ENCODE results near the gene SYT5.
"Not testable (repeated sequence)": the region's sequence is repeated elsewhere in the genome, so short reads cannot be mapped to it uniquely, and the experiment has no call there.

SYT5 gene

GRCh38 chr19:55208880-55209692, 29.0 kb upstream of the SYT5 start, which contains the start of gene PTPRH:
Gene PTPRH (minus strand): TSS chr19:55209501. CDS start chr19:55209433, 68 bp downstream.
- no peak for DNase-seq (ENCODE audit: low read depth in 4 of 4, low spot score in 1 of 4)

GRCh38 chr19:55206664-55207500, 26.8 kb upstream of the SYT5 start:
- DNase-seq (ENCODE audit: low read depth in 4 of 4, low spot score in 1 of 4) = peak in 3 of 4 experiments; percentile 12 to 44 (median 34)

GRCh38 chr19:55202199-55202598, 22.1 kb upstream of the SYT5 start:
- DNase-seq (ENCODE audit: low read depth in 4 of 4, low spot score in 1 of 4) = not testable (repeated sequence)

GRCh38 chr19:55199620-55200204, 19.6 kb upstream of the SYT5 start:
- DNase-seq (ENCODE audit: low read depth in 4 of 4, low spot score in 1 of 4) = no peak

- DNase-seq (ENCODE audit: low read depth in 4 of 4, low spot score in 1 of 4) = no peak
Observed at GRCh38 chr19:55198651-55199050, 18.6 kb upstream of the SYT5 start.

- DNase-seq (ENCODE audit: low read depth in 4 of 4, low spot score in 1 of 4) = no peak
Observed at GRCh38 chr19:55197528-55197927, 17.4 kb upstream of the SYT5 start.

- no peak for DNase-seq (ENCODE audit: low read depth in 4 of 4, low spot score in 1 of 4)
Observed at GRCh38 chr19:55196803-55197202, 16.7 kb upstream of the SYT5 start.

GRCh38 chr19:55193481-55193880, 13.4 kb upstream of the SYT5 start:
- DNase-seq (ENCODE audit: low read depth in 4 of 4, low spot score in 1 of 4) = no peak

GRCh38 chr19:55189403-55189835, 9.3 kb upstream of the SYT5 start:
- DNase-seq (ENCODE audit: low read depth in 4 of 4, low spot score in 1 of 4) = no peak

- DNase-seq (ENCODE audit: low read depth in 4 of 4, low spot score in 1 of 4) = no peak
Observed at GRCh38 chr19:55188625-55189024, 8.5 kb upstream of the SYT5 start.

- DNase-seq (ENCODE audit: low read depth in 4 of 4, low spot score in 1 of 4) = no peak
Observed at GRCh38 chr19:55186080-55186479, 6.0 kb upstream of the SYT5 start.

GRCh38 chr19:55181740-55182139, 1.7 kb upstream of the SYT5 start:
- DNase-seq (ENCODE audit: low read depth in 4 of 4, low spot score in 1 of 4) = no peak

GRCh38 chr19:55178781-55179599, 1.1 kb downstream of the SYT5 start:
- DNase-seq (ENCODE audit: low read depth in 4 of 4, low spot score in 1 of 4) = peak; percentile 61 to 80 (median 76)

GRCh38 chr19:55176076-55176475, 4.0 kb downstream of the SYT5 start:
- no peak for DNase-seq (ENCODE audit: low read depth in 4 of 4, low spot score in 1 of 4)

GRCh38 chr19:55175117-55175867, 4.8 kb downstream of the SYT5 start:
- DNase-seq (ENCODE audit: low read depth in 4 of 4, low spot score in 1 of 4) = no peak

GRCh38 chr19:55174425-55175116, 5.5 kb downstream of the SYT5 start:
- no peak for DNase-seq (ENCODE audit: low read depth in 4 of 4, low spot score in 1 of 4)

- no peak for DNase-seq (ENCODE audit: low read depth in 4 of 4, low spot score in 1 of 4)
Observed at GRCh38 chr19:55173714-55174409, 6.2 kb downstream of the SYT5 start.

- DNase-seq (ENCODE audit: low read depth in 4 of 4, low spot score in 1 of 4) = no peak
Observed at GRCh38 chr19:55173186-55173713, 6.8 kb downstream of the SYT5 start.

- DNase-seq (ENCODE audit: low read depth in 4 of 4, low spot score in 1 of 4) = no peak
Observed at GRCh38 chr19:55172741-55173140, 7.3 kb downstream of the SYT5 start.

Measured in stimulated activated CD4-positive, alpha-beta T cell treated with anti-CD3 and anti-CD28 coated beads, Interleukin-1b, Interleukin-23, amount 100 ng/mL, for 24 hours (primary cell).